ES-I3 (cell line): ENCODE results near the gene ZNF626.
"Not testable (repeated sequence)": the region's sequence is repeated elsewhere in the genome, so short reads cannot be mapped to it uniquely, and the experiment has no call there.

ENCODE experiments used
- H3K36me3 ChIP-seq: 2 replicates; pipeline ENCODE4 v1.6.1; 2013; ENCODE audit warnings: mild to moderate bottlenecking, low read length, control low read depth, moderate library complexity; ENCODE audit not compliant: insufficient read depth
- H3K4me1 ChIP-seq: 2 replicates; pipeline ENCODE4 v1.6.1; 2013; ENCODE audit warnings: mild to moderate bottlenecking, control low read depth, low read length; ENCODE audit not compliant: insufficient read depth
- H3K9ac ChIP-seq: 2 replicates; pipeline ENCODE4 v1.6.1; 2013; ENCODE audit warnings: low read depth, mild to moderate bottlenecking, low read length, moderate library complexity
- H3K9me3 ChIP-seq: 2 replicates; pipeline ENCODE4 v1.6.1; 2013; ENCODE audit warnings: mild to moderate bottlenecking, low read length, moderate library complexity; ENCODE audit not compliant: control insufficient read depth, insufficient read depth

The ZNF626 gene

GRCh38 chr19:20661150-20661819 is at the start of gene ZNF626:
ZNF626 (minus strand) TSS chr19:20661571; CDS start chr19:20661446, 125 bp downstream.
- peaks cover 8% of the 10 kb centered on the region; the same call in 1 of the 2 replicates for H3K36me3 ChIP-seq
- peak within 1 kb of the TSS; percentile 91 for H3K9ac ChIP-seq
- no peaks in the 10 kb centered on the region; the same call in 1 of the 2 replicates for H3K9me3 ChIP-seq
- no peaks in the 10 kb centered on the region for H3K4me1 ChIP-seq

GRCh38 chr19:20669263-20669662 is 7.9 kb upstream of the ZNF626 start:
- H3K9me3 ChIP-seq, result no peaks in the 10 kb centered on the region
- no peaks in the 10 kb centered on the region for H3K4me1 ChIP-seq
- H3K9ac ChIP-seq, result no peak overlapping the region
- H3K36me3 ChIP-seq, result no peaks in the 10 kb centered on the region

DNA sequence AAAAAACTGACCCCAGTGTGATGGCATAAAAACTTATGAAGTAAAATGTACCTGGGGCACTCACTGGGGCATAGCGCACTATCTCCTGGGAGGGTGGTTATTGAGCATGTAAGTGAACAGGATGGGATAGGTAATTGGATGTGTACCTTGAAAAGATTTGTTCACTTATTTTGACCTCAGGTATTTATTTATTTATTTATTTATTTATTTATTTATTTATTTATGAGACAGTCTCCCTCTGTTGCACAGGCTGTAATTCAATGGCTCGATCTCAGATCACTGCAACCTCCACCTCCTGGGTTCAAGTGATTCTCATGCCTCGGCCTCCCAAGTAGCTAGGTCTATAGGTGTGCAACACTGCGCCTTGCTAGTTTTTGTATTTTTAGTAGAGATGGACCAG is 5.9 kb upstream of the ZNF626 start:
- Histone ChIP-seq H3K9me3 (no peaks in the 10 kb centered on the region), H3K9ac (no peak overlapping the region), H3K36me3 (no peaks in the 10 kb centered on the region), H3K4me1 (no peaks in the 10 kb centered on the region)

DNA sequence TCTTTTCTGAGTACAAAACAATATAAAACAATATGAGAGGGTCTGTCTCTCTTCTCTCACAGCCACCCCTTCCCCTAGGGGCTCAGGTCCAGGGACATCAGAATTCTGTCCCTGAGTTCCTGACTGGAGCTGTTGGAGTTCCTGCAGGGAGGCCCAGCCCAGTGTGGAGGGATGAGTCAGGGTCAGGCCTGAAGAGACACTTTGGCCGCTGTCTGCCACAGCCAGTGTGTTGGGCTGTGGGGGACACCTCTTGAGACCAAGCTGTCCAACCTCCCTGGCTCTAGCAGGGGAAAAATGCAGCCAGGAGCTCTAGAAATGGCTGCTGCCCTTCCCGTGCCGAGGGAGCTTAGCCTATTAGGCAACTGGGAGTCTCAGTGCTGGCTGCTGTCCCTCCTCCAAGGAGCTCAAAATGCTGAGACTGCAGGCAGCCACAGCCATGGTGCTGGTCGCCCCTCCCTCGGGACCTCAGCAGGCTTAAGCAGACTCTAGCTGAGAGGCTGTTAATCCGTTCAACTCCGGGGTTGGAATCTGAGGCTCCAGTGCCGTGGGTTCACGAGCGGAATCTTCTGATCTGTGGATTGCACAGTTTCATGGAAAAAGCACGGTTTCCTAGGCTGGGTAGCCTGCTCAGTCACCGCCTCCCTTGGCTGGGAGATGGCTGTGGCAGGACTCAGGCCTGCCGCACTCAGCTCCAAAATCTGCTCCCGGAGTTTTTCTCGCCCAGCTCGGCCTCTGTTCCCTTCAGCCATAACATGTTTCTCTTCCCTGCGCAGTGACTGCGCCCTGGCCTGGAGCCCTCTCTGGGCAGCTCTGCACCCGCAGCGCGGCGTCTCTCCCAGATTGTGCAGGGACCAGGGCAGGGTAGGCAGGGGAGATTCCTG is 3.8 kb upstream of the ZNF626 start:
- Histone ChIP-seq H3K4me1 (no peaks in the 10 kb centered on the region), H3K9me3 (no peaks in the 10 kb centered on the region), H3K9ac (no peak overlapping the region), H3K36me3 (no peaks in the 10 kb centered on the region)

- H3K9me3 ChIP-seq, H3K4me1 ChIP-seq, H3K36me3 ChIP-seq, H3K9ac ChIP-seq: not testable (repeated sequence)
These were observed 3.1 kb upstream of the ZNF626 start for GRCh38 chr19:20664475-20664874.

DNA sequence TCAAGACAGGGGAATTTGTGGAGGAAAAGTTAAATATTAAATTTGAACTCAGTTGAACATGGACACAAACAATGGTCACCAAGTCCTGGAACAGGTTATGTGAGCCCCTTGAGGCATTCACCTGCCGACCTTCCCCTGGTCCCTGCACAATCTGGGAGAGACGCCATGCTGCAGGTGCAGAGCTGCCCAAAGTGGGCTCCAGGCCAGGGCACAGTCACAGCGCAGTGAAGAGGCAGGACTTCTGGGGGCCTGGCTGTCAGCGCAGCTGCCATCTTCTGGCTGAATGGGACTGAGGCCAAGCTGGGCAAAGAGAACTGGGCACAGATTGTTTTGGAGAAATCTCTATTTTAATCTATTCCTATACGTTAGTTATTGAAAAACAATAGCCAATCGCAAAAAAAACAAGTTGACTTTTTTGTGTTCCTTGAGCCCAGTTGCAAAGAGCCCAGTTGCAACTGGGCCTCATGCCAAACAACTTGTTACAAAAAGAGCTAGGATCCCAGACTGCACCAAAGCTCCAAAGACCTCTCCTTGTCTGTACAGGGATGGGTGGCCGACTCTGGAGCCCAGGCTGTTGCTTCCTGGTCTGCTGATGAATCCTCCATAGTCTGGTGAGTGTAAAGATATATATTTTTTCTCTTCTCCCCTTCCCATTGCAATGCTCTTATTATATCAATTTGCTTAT is 1.2 kb upstream of the ZNF626 start:
- Histone ChIP-seq H3K36me3 (peaks cover 8% of the 10 kb centered on the region; the same call in 1 of the 2 replicates), H3K4me1 (no peaks in the 10 kb centered on the region), H3K9me3 (no peaks in the 10 kb centered on the region; the same call in 1 of the 2 replicates), H3K9ac (no peak overlapping the region)

- H3K9me3 ChIP-seq, result peaks cover 4% of the 10 kb centered on the region; the same call in 1 of the 2 replicates
- H3K4me1 ChIP-seq, result no peaks in the 10 kb centered on the region
- H3K9ac ChIP-seq, result peak overlapping the region; percentile 91
- peaks cover 8% of the 10 kb centered on the region; the same call in 1 of the 2 replicates for H3K36me3 ChIP-seq
These were observed 764 bp downstream of the ZNF626 start for GRCh38 chr19:20660473-20661140.

DNA sequence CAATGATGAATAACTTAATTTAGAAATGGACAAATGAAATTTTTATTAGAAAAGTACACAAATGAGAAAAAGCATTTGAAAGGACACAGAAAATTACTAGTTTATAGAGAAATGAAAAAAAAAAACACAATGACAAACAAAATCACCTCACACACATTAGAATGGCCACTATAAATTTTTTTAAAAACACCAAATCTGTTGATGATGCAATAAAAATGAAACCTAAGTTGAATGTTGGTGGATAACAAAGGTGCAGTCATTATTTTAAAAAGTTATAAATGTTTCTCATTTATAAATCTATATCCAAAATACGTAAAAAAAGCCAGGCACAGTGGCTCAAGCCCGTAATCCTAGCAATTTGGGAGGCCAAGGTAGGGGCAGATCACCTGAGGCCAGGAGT is 20.8 kb downstream of the ZNF626 start:
- peaks cover 12% of the 10 kb centered on the region; the same call in 1 of the 2 replicates for H3K36me3 ChIP-seq

DNA sequence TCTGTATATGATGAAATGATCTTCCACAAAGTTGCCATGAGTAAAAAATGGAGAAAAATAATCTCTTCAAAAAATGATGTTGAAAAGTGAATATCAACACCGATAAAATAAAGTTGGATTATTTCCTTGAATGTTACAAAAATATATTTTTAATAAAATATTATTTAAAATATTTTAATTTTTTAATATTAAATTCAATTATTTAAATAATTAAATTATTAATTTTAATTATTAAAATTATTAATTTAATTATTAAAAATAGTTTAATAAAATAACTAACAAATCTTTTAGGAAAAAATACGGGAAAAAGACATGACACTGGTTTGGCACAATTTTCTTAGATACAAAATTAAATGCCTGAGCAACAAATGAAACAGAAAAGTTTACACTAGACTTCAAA is 21.3 kb downstream of the ZNF626 start:
- Histone ChIP-seq H3K36me3 (peaks cover 15% of the 10 kb centered on the region; the same call in 1 of the 2 replicates), H3K4me1 (no peaks in the 10 kb centered on the region), H3K9me3 (peaks cover 25% of the 10 kb centered on the region), H3K9ac (no peak overlapping the region)

More for the DNA sequence above, 20.8 kb downstream of the ZNF626 start:
- Histone ChIP-seq H3K9ac (no peak overlapping the region), H3K4me1 (no peaks in the 10 kb centered on the region), H3K9me3 (peaks cover 20% of the 10 kb centered on the region)

- H3K4me1 ChIP-seq, H3K36me3 ChIP-seq, H3K9ac ChIP-seq: not testable (repeated sequence)
- peaks cover 15% of the 10 kb centered on the region for H3K9me3 ChIP-seq
These were observed 36.8 kb downstream of the ZNF626 start for GRCh38 chr19:20624560-20624959.

GRCh38 chr19:20616071-20616470 is 45.3 kb downstream of the ZNF626 start:
- Histone ChIP-seq H3K9ac (no peak overlapping the region), H3K36me3 (no peaks in the 10 kb centered on the region), H3K4me1 (no peaks in the 10 kb centered on the region), H3K9me3 (no peaks in the 10 kb centered on the region)

- H3K9me3 ChIP-seq, H3K36me3 ChIP-seq, H3K9ac ChIP-seq, H3K4me1 ChIP-seq: not testable (repeated sequence)
These were observed 46.4 kb downstream of the ZNF626 start for GRCh38 chr19:20614971-20615370.

DNA sequence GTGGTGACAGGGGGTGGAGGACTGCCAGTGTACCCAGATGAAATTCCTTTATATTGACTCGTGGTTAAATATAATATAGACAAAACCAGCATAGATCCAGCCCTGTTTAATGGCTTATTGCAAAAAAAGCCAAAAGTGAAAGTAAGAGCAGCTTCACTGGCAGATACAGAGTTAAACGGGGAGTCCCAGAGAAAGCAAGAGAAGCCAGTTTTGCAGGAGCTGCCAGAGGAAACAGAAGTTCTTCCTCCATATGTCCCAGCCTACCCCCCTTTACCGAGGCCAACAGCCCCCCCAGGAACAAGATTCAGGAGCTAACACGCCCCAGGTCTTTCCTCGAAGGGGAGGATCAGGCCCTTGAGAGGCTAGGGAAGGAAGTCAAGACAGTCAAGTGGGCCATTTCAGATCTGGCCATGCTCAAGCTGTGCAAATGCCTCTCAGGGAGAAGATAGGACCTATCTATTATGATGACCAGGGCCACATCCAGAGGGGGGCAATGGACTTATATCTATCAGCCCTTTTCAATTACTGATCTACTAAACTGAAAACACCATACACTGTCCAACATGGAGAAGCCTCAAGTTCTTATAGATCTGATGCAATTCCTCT is 48.6 kb downstream of the ZNF626 start:
- Histone ChIP-seq H3K9ac (no peak overlapping the region), H3K9me3 (no peaks in the 10 kb centered on the region), H3K4me1 (no peaks in the 10 kb centered on the region), H3K36me3 (no peaks in the 10 kb centered on the region)

- Histone ChIP-seq H3K9ac (no peak overlapping the region), H3K4me1 (no peaks in the 10 kb centered on the region), H3K9me3 (no peaks in the 10 kb centered on the region), H3K36me3 (no peaks in the 10 kb centered on the region)
These were observed 49.5 kb downstream of the ZNF626 start for GRCh38 chr19:20611866-20612265.
